Tibial artery (tissue), 4 donors: ENCODE results near the gene ACOT8.
A peak's percentile ranks its signal among the peaks of the same experiment; 100 is the strongest.
"Not testable (repeated sequence)": the region's sequence is repeated elsewhere in the genome, so short reads cannot be mapped to it uniquely, and the experiment has no call there.

ENCODE experiments used
- DNase-seq, 2 donors: peaks; one replicate each; pipeline ENCODE4 v3.0.0-alpha.2; 2019
- H3K27ac ChIP-seq, 2 donors: fragments of 200-600 bp; sonication (generic) in 1 of 2; 1 replicate in 1 of 2; 2 replicates in 1 of 2; pipeline ENCODE4 v1.5.1; 2018 to 2019; ENCODE audit warnings: mild to moderate bottlenecking in 1 of 2
- H3K27me3 ChIP-seq, 2 donors: fragments of 200-600 bp; sonication (generic) in 1 of 2; one replicate each; pipeline versions ENCODE4 v1.5.1 to v1.6.0; 2016 to 2019
- H3K36me3 ChIP-seq, 3 donors: fragments of 200-600 bp; sonication (generic) in 2 of 3; one replicate each; pipeline ENCODE4 v1.5.1; 2016 to 2019; ENCODE audit warnings: mild to moderate bottlenecking in 2 of 3
- H3K4me1 ChIP-seq, 4 donors: fragments of 200-600 bp; sonication (generic) in 2 of 4; 1 replicate in 3 of 4; 2 replicates in 1 of 4; pipeline ENCODE4 v1.5.1; 2016 to 2019
- H3K4me3 ChIP-seq, 2 donors: fragments of 200-600 bp; sonication (generic) in 1 of 2; 1 replicate in 1 of 2; 2 replicates in 1 of 2; pipeline ENCODE4 v1.5.1; 2018 to 2019; ENCODE audit warnings: mild to moderate bottlenecking in 2 of 2
- H3K9me3 ChIP-seq, 3 donors: fragments of 200-600 bp; sonication (generic) in 1 of 3; one replicate each; pipeline ENCODE4 v1.5.1; 2016 to 2019
- CTCF ChIP-seq, 2 experiments: fragments of 200-600 bp in 1 of 2; fragments of 450-650 bp in 1 of 2; IDR thresholded peaks; one replicate each; pipeline ENCODE4 v1.5.1; 2017 to 2019; ENCODE audit warnings: antibody characterized with exemption in 2 of 2, mild to moderate bottlenecking in 1 of 2, moderate library complexity in 1 of 2
- intact Hi-C: fragments of 100-400 bp; cut with DNase I; formaldehyde crosslinking; loops from one replicate; pipeline ENCODE4 v1.15.0; 2023; ENCODE audit warnings: low total_unique reads

ACOT8 gene

GRCh38 chr20:45833030-45833882 lies 23.9 kb downstream of the ACOT8 start, which contains the start of gene SNX21:
Gene SNX21, plus strand, starts transcription at chr20:45833799. Its CDS starts 121 bp downstream, at chr20:45833920.
- Histone ChIP-seq H3K4me3 (peak within 1 kb of the TSS; percentile 72 to 83), H3K4me1 (peaks cover 0 to 74% (median 40%) of the 10 kb centered on the region in 4 donors), H3K27ac (peak within 1 kb of the TSS; percentile 93 to 97), H3K36me3 (peaks cover 5 to 7% (median 5%) of the 10 kb centered on the region in 3 donors), H3K27me3 (no peaks in the 10 kb centered on the region), H3K9me3 (no peaks in the 10 kb centered on the region)
- intact Hi-C loops = no loop called here
- no peak for TF ChIP-seq CTCF (IDR thresholded peaks at IDR 0.05)
- DNase-seq = peak; percentile 90 to 96

- Histone ChIP-seq H3K9me3 (no peaks in the 10 kb centered on the region), H3K4me1 (peaks cover 0 to 75% (median 43%) of the 10 kb centered on the region in 4 donors), H3K36me3 (peaks cover 0 to 7% (median 0%) of the 10 kb centered on the region in 3 donors), H3K4me3 (peak overlapping the region; percentile 72 to 83), H3K27ac (peak overlapping the region; percentile 93 to 97), H3K27me3 (no peaks in the 10 kb centered on the region)
- DNase-seq = no peak
- TF ChIP-seq CTCF (IDR thresholded peaks at IDR 0.05) = no peak
- intact Hi-C loops = no loop called here
Measured at GRCh38 chr20:45832619-45833018, 24.6 kb downstream of the ACOT8 start.

GRCh38 chr20:45829673-45830106 lies 27.5 kb downstream of the ACOT8 start:
- intact Hi-C loops = loop anchor here (10.0 kb wide), 1 partner anchor 135 kb away; no protein-coding TSS in a partner anchor
- peak overlapping the region; percentile 87 to 97 for H3K27ac ChIP-seq
- not testable (repeated sequence) for DNase-seq

GRCh38 chr20:45828589-45828988 lies 28.6 kb downstream of the ACOT8 start:
- peak; percentile 27 to 83 for DNase-seq
- Histone ChIP-seq H3K4me1 (peaks cover 0 to 85% (median 51%) of the 10 kb centered on the region in 4 donors), H3K27ac (peak overlapping the region; percentile 87 to 97), H3K4me3 (no peak overlapping the region), H3K27me3 (no peaks in the 10 kb centered on the region), H3K36me3 (no peaks in the 10 kb centered on the region), H3K9me3 (no peaks in the 10 kb centered on the region)
- intact Hi-C loops = loop anchor here (10.0 kb wide), 1 partner anchor 136 kb away; no protein-coding TSS in a partner anchor
- no peak for TF ChIP-seq CTCF (IDR thresholded peaks at IDR 0.05)

More at GRCh38 chr20:45829673-45830106, 27.5 kb downstream of the ACOT8 start:
- not testable (repeated sequence) for H3K4me3 ChIP-seq, H3K36me3 ChIP-seq, H3K27me3 ChIP-seq, H3K9me3 ChIP-seq
- peaks cover 0 to 77% (median 45%) of the 10 kb centered on the region in 4 donors for H3K4me1 ChIP-seq

GRCh38 chr20:45827712-45828111 lies 29.5 kb downstream of the ACOT8 start:
- Histone ChIP-seq H3K4me1 (peaks cover 0 to 87% (median 52%) of the 10 kb centered on the region in 4 donors), H3K9me3 (no peaks in the 10 kb centered on the region), H3K27ac (peak overlapping the region; percentile 87 to 97), H3K27me3 (no peaks in the 10 kb centered on the region), H3K36me3 (no peaks in the 10 kb centered on the region), H3K4me3 (no peak overlapping the region)
- no peak for DNase-seq
- no peak for TF ChIP-seq CTCF (IDR thresholded peaks at IDR 0.05)
- intact Hi-C loops = loop anchor here (10.0 kb wide), 1 partner anchor 137 kb away; no protein-coding TSS in a partner anchor
